Liver (tissue), 9 donors: ENCODE measurements around the gene ZNF610. TPM values are rescaled to one million over a fixed set of nuclear protein-coding genes. Genes with fewer than 3 reads are reported as not detected.

Experiments used
- DNase-seq: peaks from one replicate; pipeline ENCODE4 v3.0.0-alpha.2; 2017; ENCODE audit warnings: low spot score
- H3K27ac ChIP-seq, 2 donors: one replicate each; pipeline ENCODE4 v1.7.0; 2013; ENCODE audit warnings: inconsistent platforms in 2 of 2, low read length in 2 of 2, control low read depth in 1 of 2, low read depth in 1 of 2, mild to moderate bottlenecking in 1 of 2
- H3K27me3 ChIP-seq, 4 donors: one replicate each; pipeline versions ENCODE4 v1.6.1 to v1.7.0; 2013; ENCODE audit warnings: low read length in 3 of 4, inconsistent platforms in 1 of 4, mild to moderate bottlenecking in 1 of 4, moderate library complexity in 1 of 4; ENCODE audit not compliant: control insufficient read depth in 4 of 4, insufficient read depth in 4 of 4
- H3K36me3 ChIP-seq, 4 donors: one replicate each; pipeline versions ENCODE4 v1.6.1 to v1.7.0; 2013; ENCODE audit warnings: low read length in 3 of 4, mild to moderate bottlenecking in 3 of 4, low read depth in 1 of 4, moderate library complexity in 1 of 4; ENCODE audit not compliant: control insufficient read depth in 4 of 4, insufficient read depth in 3 of 4
- H3K4me1 ChIP-seq, 4 donors: one replicate each; pipeline versions ENCODE4 v1.6.1 to v1.7.0; 2013; ENCODE audit warnings: low read length in 3 of 4, mild to moderate bottlenecking in 3 of 4, moderate library complexity in 1 of 4; ENCODE audit not compliant: control insufficient read depth in 4 of 4, insufficient read depth in 4 of 4
- H3K4me3 ChIP-seq, 3 donors: one replicate each; pipeline versions ENCODE4 v1.6.1 to v1.7.0; 2013; ENCODE audit warnings: low read length in 3 of 3, control low read depth in 1 of 3, low read depth in 1 of 3, mild to moderate bottlenecking in 1 of 3
- H3K9ac ChIP-seq, 2 donors: one replicate each; pipeline ENCODE4 v1.7.0; 2013; ENCODE audit warnings: low read length in 2 of 2, mild to moderate bottlenecking in 2 of 2, moderate library complexity in 2 of 2, control low read depth in 1 of 2, low read depth in 1 of 2
- H3K9me3 ChIP-seq, 4 donors: one replicate each; pipeline versions ENCODE4 v1.6.1 to v1.7.0; 2013; ENCODE audit warnings: low read length in 3 of 4; ENCODE audit not compliant: control insufficient read depth in 4 of 4
- CTCF ChIP-seq: fragments of 150-350 bp; IDR thresholded peaks from 2 replicates; pipeline ENCODE4 v1.5.1; 2017; ENCODE audit warnings: improper control_type of control experiment, low read depth, low read length; ENCODE audit not compliant: missing input control
- EGR1 ChIP-seq, 2 donors: IDR thresholded peaks; 2 replicates each; pipeline ENCODE4 v1.6.1; 2016 to 2018; ENCODE audit warnings: antibody characterized with exemption in 2 of 2, low read depth in 2 of 2
- FOXA1 ChIP-seq: IDR thresholded peaks from 2 replicates; pipeline ENCODE4 v1.6.1; 2016; ENCODE audit warnings: antibody characterized with exemption
- FOXA2 ChIP-seq: IDR thresholded peaks from 2 replicates; pipeline ENCODE4 v1.6.1; 2016; ENCODE audit warnings: antibody characterized with exemption
- GABPA ChIP-seq, 2 donors: IDR thresholded peaks in 1 of 2; conservative IDR thresholded peaks in 1 of 2; 2 replicates each; pipeline ENCODE4 v1.6.1; 2016; ENCODE audit warnings: antibody characterized with exemption in 2 of 2, mild to moderate bottlenecking in 1 of 2, moderate library complexity in 1 of 2
- NR2F2 ChIP-seq: IDR thresholded peaks from 2 replicates; pipeline ENCODE4 v1.6.1; 2016; ENCODE audit warnings: antibody characterized with exemption
- RAD21 ChIP-seq, 2 donors: IDR thresholded peaks; 2 replicates each; pipeline ENCODE4 v1.6.1; 2016; ENCODE audit warnings: antibody characterized with exemption in 2 of 2, mild to moderate bottlenecking in 2 of 2
- REST ChIP-seq: IDR thresholded peaks from 2 replicates; pipeline ENCODE4 v1.6.1; 2016; ENCODE audit warnings: antibody characterized with exemption, mild to moderate bottlenecking
- TAF1 ChIP-seq: conservative IDR thresholded peaks from 2 replicates; pipeline ENCODE4 v1.6.1; 2016; ENCODE audit warnings: antibody characterized with exemption, mild to moderate bottlenecking
- ZBTB33 ChIP-seq: IDR thresholded peaks from 2 replicates; pipeline ENCODE4 v1.6.1; 2016; ENCODE audit warnings: antibody characterized with exemption
- WGBS: extraction: QIAGEN DNeasy Blood & Tissue Kit; methylation state at CpG from one replicate; pipeline ENCODE4 v1.1.7; 2013; 5-methylcytosine and 5-hydroxymethylcytosine counted together
- polyA plus RNA-seq, 2 donors: library from polyadenylated mRNA; stranded (reverse) in 1 of 2; unstranded in 1 of 2; fragments of 200-250 nt in 1 of 2; fragments of >200 nt in 1 of 2; fragmentation: Nextera tagmentation in 1 of 2; extraction: Ambion mirVana in 1 of 2; gene quantifications; one replicate each; pipeline versions ENCODE4 v1.2.1 to v1.2.3, GENCODE V29; 2013 to 2015
- total RNA-seq, 2 donors: library from RNA; depleted of rRNA; stranded (reverse); fragments of >200 nt; gene quantifications; one replicate each; pipeline ENCODE4 v1.2.3, GENCODE V29; 2014
- donor health status: healthy.
- donor health status: healthy.
- donor health status: healthy.
- donor health status: healthy.
- donor health status: healthy.

ZNF610 gene
- total and polyA plus RNA-seq, 4 donors: 0.08 to 0.89 (median 0.23) TPM

- H3K9ac ChIP-seq: peak overlapping the region in 1 of 2 donors; percentile 1
- DNase-seq: no peak
- H3K27me3 ChIP-seq: no peaks in the 10 kb centered on the region
- peak overlapping the region; percentile 66 to 87 (median 76) for H3K4me3 ChIP-seq
- peak overlapping the region in 1 of 2 donors; percentile 42 for H3K27ac ChIP-seq
- peaks cover 0 to 12% (median 9%) of the 10 kb centered on the region in 4 donors for H3K4me1 ChIP-seq
- H3K36me3 ChIP-seq: peaks cover 2 to 34% (median 29%) of the 10 kb centered on the region in 4 donors
- H3K9me3 ChIP-seq: peaks cover 10 to 53% (median 28%) of the 10 kb centered on the region in 4 donors
- WGBS: 7% methylated on average over 14 of the region's 14 CpGs
- TF ChIP-seq ZBTB33: no peak
- no peak for TF ChIP-seq EGR1 (IDR thresholded peaks at IDR 0.05; ENCODE audit: low read depth in 2 of 2)
- TF ChIP-seq RAD21 (IDR thresholded peaks at IDR 0.05): no peak
- TF ChIP-seq FOXA1: no peak
- no peak for TF ChIP-seq NR2F2
- no peak for TF ChIP-seq CTCF
- TF ChIP-seq GABPA (IDR thresholded peaks at IDR 0.05 in 1 of 2, conservative IDR thresholded peaks at IDR 0.05 in 1 of 2): no peak
Measured at GRCh38 chr19:52398081-52398441, 62.0 kb downstream of the ZNF610 start.

GRCh38 chr19:52410276-52410675 is 74.2 kb downstream of the ZNF610 start:
- 98% methylated on average over 6 of the region's 6 CpGs for WGBS
- peaks cover 36 to 80% (median 57%) of the 10 kb centered on the region in 4 donors for H3K9me3 ChIP-seq
- H3K36me3 ChIP-seq: peaks cover 17 to 78% (median 53%) of the 10 kb centered on the region in 4 donors
- no peaks in the 10 kb centered on the region for H3K4me1 ChIP-seq
- no peak for DNase-seq
- H3K27me3 ChIP-seq: no peaks in the 10 kb centered on the region
- H3K9ac ChIP-seq: no peak overlapping the region
- H3K27ac ChIP-seq: no peak overlapping the region
- H3K4me3 ChIP-seq: peak overlapping the region in 2 of 3 donors; percentile 31 to 67
- TF ChIP-seq REST: no peak
- TF ChIP-seq CTCF: no peak
- TF ChIP-seq FOXA2: no peak
- no peak for TF ChIP-seq TAF1
- TF ChIP-seq EGR1 (IDR thresholded peaks at IDR 0.05; ENCODE audit: low read depth in 2 of 2): no peak
- TF ChIP-seq ZBTB33: no peak
